NCI-H748 (cell line): ENCODE data around the gene MTMR12.

ENCODE experiments used
- DNase-seq: peaks from one replicate; lab custom pipeline; 2025; ENCODE audit not compliant: unreplicated experiment; lab: John Stamatoyannopoulos, UW

MTMR12 gene

GRCh38 chr5:32201122-32201753 lies 111.5 kb downstream of the MTMR12 start:
- DNase-seq: no peak

- DNase-seq: no peak
Measured at GRCh38 chr5:32197032-32197431, 115.7 kb downstream of the MTMR12 start.

GRCh38 chr5:32195265-32195664 lies 117.5 kb downstream of the MTMR12 start:
- DNase-seq: no peak

GRCh38 chr5:32193591-32193990 lies 119.1 kb downstream of the MTMR12 start:
- DNase-seq: peak; percentile 100

- no peak for DNase-seq
Measured at GRCh38 chr5:32190095-32190494, 122.6 kb downstream of the MTMR12 start.

- DNase-seq: no peak
Measured at GRCh38 chr5:32187675-32188074, 125.1 kb downstream of the MTMR12 start.

GRCh38 chr5:32182463-32183063 lies 130.2 kb downstream of the MTMR12 start:
- no peak for DNase-seq
